ENCODE data around the gene PITRM1.
A peak's percentile ranks its signal among the peaks of the same experiment; 100 is the strongest.
"Not testable (repeated sequence)": the region's sequence is repeated elsewhere in the genome, so short reads cannot be mapped to it uniquely, and the experiment has no call there.

Gene PITRM1

GRCh38 chr10:3172446-3173170, at the start of gene PITRM1:
Gene PITRM1 (minus strand): TSS chr10:3172782. CDS start chr10:3172772, 10 bp downstream.
- Histone ChIP-seq H4K20me1 (ENCODE audit: insufficient read depth, low read length) (no peaks in the 10 kb centered on the region), H3F3A (ENCODE audit: insufficient read depth, low read length) (no peaks in the 10 kb centered on the region), H3K9me2 (ENCODE audit: low read depth, low read length) (no peaks in the 10 kb centered on the region), H3K4me2 (ENCODE audit: low read length) (peak within 1 kb of the TSS; percentile 93), H3K9me3 (ENCODE audit: low read length) (no peaks in the 10 kb centered on the region), H3K79me2 (ENCODE audit: insufficient read depth, low read length) (peaks cover 5% of the 10 kb centered on the region; the same call in 1 of the 2 replicates), H3K4me1 (ENCODE audit: insufficient read depth, low read length, severe bottlenecking) (peaks cover 17% of the 10 kb centered on the region), H3K9ac (ENCODE audit: low read length) (peak within 1 kb of the TSS; percentile 87), H3K4me3 (ENCODE audit: low read depth, low read length, poor library complexity, severe bottlenecking) (peak within 1 kb of the TSS; percentile 94), H3K36me3 (ENCODE audit: insufficient read depth, low read length) (peaks cover 23% of the 10 kb centered on the region), H2AFZ (ENCODE audit: low read length) (peak within 1 kb of the TSS; percentile 75; the same call in 1 of the 2 replicates), H3K27ac (ENCODE audit: low read depth, low read length, poor library complexity, severe bottlenecking) (peak within 1 kb of the TSS; percentile 35), H3K27me3 (ENCODE audit: insufficient read depth, low read length) (0 out of 2 replicates have a peak, but pooled peaks cover under 1% of the 10 kb centered on the region)
- TF ChIP-seq EZH2 (IDR thresholded peaks at IDR 0.05; ENCODE audit: borderline replicate concordance, low read length) (no peak), CTCF (IDR thresholded peaks at IDR 0.05; ENCODE audit: low read length) (no peak)

- no peaks in the 10 kb centered on the region for H3K79me2 ChIP-seq (ENCODE audit: insufficient read depth, low read length)
- no peaks in the 10 kb centered on the region for H3F3A ChIP-seq (ENCODE audit: insufficient read depth, low read length)
- H3K36me3 ChIP-seq (ENCODE audit: insufficient read depth, low read length): no peaks in the 10 kb centered on the region
- H3K9ac ChIP-seq (ENCODE audit: low read length): no peak overlapping the region
- no peaks in the 10 kb centered on the region for H3K9me2 ChIP-seq (ENCODE audit: low read depth, low read length)
- no peaks in the 10 kb centered on the region for H4K20me1 ChIP-seq (ENCODE audit: insufficient read depth, low read length)
- TF ChIP-seq EZH2 (IDR thresholded peaks at IDR 0.05; ENCODE audit: borderline replicate concordance, low read length) (no peak), CTCF (IDR thresholded peaks at IDR 0.05; ENCODE audit: low read length) (peak; percentile 33; the same call in 1 of the 2 replicates)
- no peak overlapping the region for H3K4me2 ChIP-seq (ENCODE audit: low read length)
- no peak overlapping the region for H3K27ac ChIP-seq (ENCODE audit: low read depth, low read length, poor library complexity, severe bottlenecking)
- no peaks in the 10 kb centered on the region for H3K9me3 ChIP-seq (ENCODE audit: low read length)
- no peak overlapping the region for H3K4me3 ChIP-seq (ENCODE audit: low read depth, low read length, poor library complexity, severe bottlenecking)
- no peaks in the 10 kb centered on the region for H3K4me1 ChIP-seq (ENCODE audit: insufficient read depth, low read length, severe bottlenecking)
- H2AFZ ChIP-seq (ENCODE audit: low read length): no peak overlapping the region
- H3K27me3 ChIP-seq (ENCODE audit: insufficient read depth, low read length): no peaks in the 10 kb centered on the region
These were observed 49.5 kb upstream of the PITRM1 start for GRCh38 chr10:3222068-3222467.

DNA sequence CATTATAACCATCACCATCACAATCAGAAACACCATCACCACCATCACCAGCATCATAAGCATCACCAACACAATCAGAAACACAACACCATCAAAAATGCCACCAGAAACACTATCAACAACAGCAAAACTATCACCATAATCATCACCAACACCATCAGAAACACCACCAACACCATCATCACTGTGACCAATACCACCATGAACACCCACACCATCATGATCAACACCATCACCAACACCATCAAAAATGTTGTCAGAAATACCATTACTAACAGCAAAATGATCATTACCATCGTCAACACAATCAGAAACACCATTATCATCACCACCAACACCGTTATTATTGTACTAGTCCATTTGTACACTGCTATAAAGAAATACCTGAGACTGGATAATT, 49.0 kb upstream of the PITRM1 start:
- H3K4me2 ChIP-seq (ENCODE audit: low read length); H4K20me1 ChIP-seq (ENCODE audit: insufficient read depth, low read length); H3K27me3 ChIP-seq (ENCODE audit: insufficient read depth, low read length); H3F3A ChIP-seq (ENCODE audit: insufficient read depth, low read length); H3K79me2 ChIP-seq (ENCODE audit: insufficient read depth, low read length); H3K9ac ChIP-seq (ENCODE audit: low read length); H2AFZ ChIP-seq (ENCODE audit: low read length); H3K4me3 ChIP-seq (ENCODE audit: low read depth, low read length, poor library complexity, severe bottlenecking); H3K4me1 ChIP-seq (ENCODE audit: insufficient read depth, low read length, severe bottlenecking); H3K9me3 ChIP-seq (ENCODE audit: low read length); H3K36me3 ChIP-seq (ENCODE audit: insufficient read depth, low read length); H3K27ac ChIP-seq (ENCODE audit: low read depth, low read length, poor library complexity, severe bottlenecking); H3K9me2 ChIP-seq (ENCODE audit: low read depth, low read length): not testable (repeated sequence)

- Histone ChIP-seq H3K36me3 (ENCODE audit: insufficient read depth, low read length) (no peaks in the 10 kb centered on the region), H3F3A (ENCODE audit: insufficient read depth, low read length) (no peaks in the 10 kb centered on the region), H3K9ac (ENCODE audit: low read length) (no peak overlapping the region), H3K4me3 (ENCODE audit: low read depth, low read length, poor library complexity, severe bottlenecking) (no peak overlapping the region), H3K9me3 (ENCODE audit: low read length) (no peaks in the 10 kb centered on the region), H4K20me1 (ENCODE audit: insufficient read depth, low read length) (no peaks in the 10 kb centered on the region), H3K4me2 (ENCODE audit: low read length) (no peak overlapping the region), H3K4me1 (ENCODE audit: insufficient read depth, low read length, severe bottlenecking) (no peaks in the 10 kb centered on the region), H3K9me2 (ENCODE audit: low read depth, low read length) (no peaks in the 10 kb centered on the region), H3K79me2 (ENCODE audit: insufficient read depth, low read length) (no peaks in the 10 kb centered on the region), H2AFZ (ENCODE audit: low read length) (no peak overlapping the region), H3K27me3 (ENCODE audit: insufficient read depth, low read length) (no peaks in the 10 kb centered on the region), H3K27ac (ENCODE audit: low read depth, low read length, poor library complexity, severe bottlenecking) (no peak overlapping the region)
- TF ChIP-seq EZH2 (IDR thresholded peaks at IDR 0.05; ENCODE audit: borderline replicate concordance, low read length): no peak
- no peak for TF ChIP-seq CTCF (IDR thresholded peaks at IDR 0.05; ENCODE audit: low read length)
These were observed 48.3 kb upstream of the PITRM1 start for GRCh38 chr10:3220853-3221252.

DNA sequence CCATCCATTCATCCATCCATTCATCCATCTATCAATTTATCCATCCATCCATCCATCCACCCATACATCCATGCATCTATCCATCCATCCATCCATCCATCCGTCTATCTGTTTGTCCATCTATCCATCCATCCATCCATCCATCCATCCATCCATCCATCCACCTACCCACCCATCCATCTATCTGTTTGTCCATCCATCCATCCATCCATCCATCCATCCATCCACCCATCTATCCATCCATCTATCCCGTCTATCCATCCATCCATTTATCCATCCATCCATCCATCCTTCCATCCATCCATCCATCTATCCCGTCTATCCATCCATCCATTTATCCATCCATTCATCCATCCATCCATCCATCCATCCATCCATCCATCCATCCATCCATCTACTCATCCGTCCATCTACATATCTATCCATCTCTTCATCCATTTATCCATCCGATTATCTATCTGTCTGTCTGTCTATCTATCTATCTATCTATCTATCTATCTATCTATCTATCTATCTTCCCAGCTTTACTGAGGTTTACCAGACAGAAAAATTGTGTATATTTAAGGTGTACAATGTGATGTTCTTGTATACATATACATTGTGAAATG, 46.5 kb upstream of the PITRM1 start:
- not testable (repeated sequence) for H3K9me3 ChIP-seq (ENCODE audit: low read length); H3F3A ChIP-seq (ENCODE audit: insufficient read depth, low read length); H2AFZ ChIP-seq (ENCODE audit: low read length); H3K4me2 ChIP-seq (ENCODE audit: low read length); H4K20me1 ChIP-seq (ENCODE audit: insufficient read depth, low read length); H3K9ac ChIP-seq (ENCODE audit: low read length); H3K36me3 ChIP-seq (ENCODE audit: insufficient read depth, low read length); H3K4me1 ChIP-seq (ENCODE audit: insufficient read depth, low read length, severe bottlenecking); H3K79me2 ChIP-seq (ENCODE audit: insufficient read depth, low read length); H3K4me3 ChIP-seq (ENCODE audit: low read depth, low read length, poor library complexity, severe bottlenecking); H3K27me3 ChIP-seq (ENCODE audit: insufficient read depth, low read length); H3K27ac ChIP-seq (ENCODE audit: low read depth, low read length, poor library complexity, severe bottlenecking); H3K9me2 ChIP-seq (ENCODE audit: low read depth, low read length)
